ENCODE measurements around the gene TMEM217. TPM values are rescaled to one million over a fixed set of nuclear protein-coding genes. Genes with fewer than 3 reads are reported as not detected.
"Not testable (repeated sequence)": the region's sequence is repeated elsewhere in the genome, so short reads cannot be mapped to it uniquely, and the experiment has no call there.

Gene TMEM217
- total RNA-seq, 1 donor from 2014 or later: not detected

DNA sequence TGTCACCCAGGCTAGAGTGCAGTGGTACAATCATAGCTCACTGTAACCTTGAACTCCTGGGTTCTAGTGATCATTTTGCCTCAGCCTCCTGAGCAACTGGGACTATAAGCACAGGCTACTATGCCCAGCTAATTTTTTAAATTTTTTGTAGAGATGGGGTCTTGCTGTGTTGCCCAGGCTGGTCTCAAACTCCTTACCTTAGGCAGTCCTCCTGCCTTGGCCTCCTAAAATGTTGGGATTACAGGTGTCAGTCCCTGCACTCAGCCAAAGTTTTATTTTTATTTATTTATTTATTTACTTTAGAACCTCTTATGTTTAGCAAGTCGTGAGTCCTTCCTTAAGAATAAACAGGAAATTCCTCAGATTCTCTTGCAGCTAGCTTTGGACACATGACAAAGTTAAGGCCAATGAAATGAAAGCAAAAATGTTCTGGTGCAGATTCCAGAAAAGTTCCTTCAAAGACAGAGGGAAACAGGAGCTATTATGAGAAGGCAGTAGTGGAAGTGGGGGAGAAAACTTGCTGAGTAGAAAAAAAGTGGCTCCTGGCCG is 68.9 kb downstream of the TMEM217 start:
- Histone ChIP-seq H3K27me3 (no peaks in the 10 kb centered on the region), H3K27ac (no peak overlapping the region), H3K9me3 (no peaks in the 10 kb centered on the region), H3K36me3 (no peaks in the 10 kb centered on the region), H3K4me3 (no peak overlapping the region), H3K4me1 (peaks cover 5% of the 10 kb centered on the region)
- intact Hi-C loops (cut with DNase I): no loop called here
- no peak for DNase-seq (ENCODE audit: extremely low spot score in 2 of 2)
- TF ChIP-seq POLR2AphosphoS5 (IDR thresholded peaks at IDR 0.05; ENCODE audit: insufficient read depth in 1 of 2, low read depth in 1 of 2): no peak
- no peak for TF ChIP-seq POLR2A (IDR thresholded peaks at IDR 0.05)
- TF ChIP-seq, protein P1, sequence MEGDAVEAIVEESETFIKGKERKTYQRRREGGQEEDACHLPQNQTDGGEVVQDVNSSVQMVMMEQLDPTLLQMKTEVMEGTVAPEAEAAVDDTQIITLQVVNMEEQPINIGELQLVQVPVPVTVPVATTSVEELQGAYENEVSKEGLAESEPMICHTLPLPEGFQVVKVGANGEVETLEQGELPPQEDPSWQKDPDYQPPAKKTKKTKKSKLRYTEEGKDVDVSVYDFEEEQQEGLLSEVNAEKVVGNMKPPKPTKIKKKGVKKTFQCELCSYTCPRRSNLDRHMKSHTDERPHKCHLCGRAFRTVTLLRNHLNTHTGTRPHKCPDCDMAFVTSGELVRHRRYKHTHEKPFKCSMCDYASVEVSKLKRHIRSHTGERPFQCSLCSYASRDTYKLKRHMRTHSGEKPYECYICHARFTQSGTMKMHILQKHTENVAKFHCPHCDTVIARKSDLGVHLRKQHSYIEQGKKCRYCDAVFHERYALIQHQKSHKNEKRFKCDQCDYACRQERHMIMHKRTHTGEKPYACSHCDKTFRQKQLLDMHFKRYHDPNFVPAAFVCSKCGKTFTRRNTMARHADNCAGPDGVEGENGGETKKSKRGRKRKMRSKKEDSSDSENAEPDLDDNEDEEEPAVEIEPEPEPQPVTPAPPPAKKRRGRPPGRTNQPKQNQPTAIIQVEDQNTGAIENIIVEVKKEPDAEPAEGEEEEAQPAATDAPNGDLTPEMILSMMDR (IDR thresholded peaks at IDR 0.05): no peak

DNA sequence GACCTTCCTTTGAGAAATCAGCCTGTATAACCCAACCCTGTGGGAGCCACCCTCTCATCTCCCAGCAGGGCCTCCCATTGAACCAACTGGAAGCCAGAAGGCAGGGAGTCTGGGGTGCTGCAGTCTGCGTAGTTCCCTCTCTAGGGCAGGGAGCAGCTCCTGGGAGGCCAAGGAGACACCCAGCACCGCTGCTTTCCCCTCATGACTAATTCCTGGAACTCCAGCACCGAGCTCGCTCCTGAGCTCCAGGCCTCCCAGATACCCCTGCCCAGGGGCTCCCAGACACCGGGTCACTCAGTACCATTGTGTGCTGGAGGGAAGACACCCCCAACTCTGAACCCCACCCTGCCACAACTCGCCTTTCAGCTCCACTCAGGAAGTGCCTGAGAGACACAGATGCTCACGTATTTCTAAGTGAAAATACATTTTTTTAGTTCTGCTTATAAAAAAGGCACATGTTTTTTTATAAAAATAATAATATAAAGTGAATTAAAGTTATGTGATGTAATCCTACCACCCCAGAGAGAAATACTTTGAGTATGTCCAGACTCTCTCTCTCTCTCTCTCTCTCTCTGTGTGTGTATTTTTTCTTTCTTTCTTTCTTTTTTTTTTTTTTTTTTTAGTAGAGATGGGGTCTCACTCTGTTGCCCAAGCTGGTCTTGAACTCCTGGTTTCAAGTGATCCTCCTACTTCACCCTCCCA is 70.5 kb downstream of the TMEM217 start:
- no peak for DNase-seq (ENCODE audit: extremely low spot score in 2 of 2)
- H3K27me3 ChIP-seq: no peaks in the 10 kb centered on the region
- no peaks in the 10 kb centered on the region for H3K9me3 ChIP-seq
- H3K4me3 ChIP-seq: no peak overlapping the region
- no peak overlapping the region for H3K27ac ChIP-seq
- TF ChIP-seq, protein P1 (IDR thresholded peaks at IDR 0.05): no peak
- H3K36me3 ChIP-seq: no peaks in the 10 kb centered on the region
- peaks cover 18% of the 10 kb centered on the region for H3K4me1 ChIP-seq
- intact Hi-C loops (cut with DNase I): no loop called here

DNA sequence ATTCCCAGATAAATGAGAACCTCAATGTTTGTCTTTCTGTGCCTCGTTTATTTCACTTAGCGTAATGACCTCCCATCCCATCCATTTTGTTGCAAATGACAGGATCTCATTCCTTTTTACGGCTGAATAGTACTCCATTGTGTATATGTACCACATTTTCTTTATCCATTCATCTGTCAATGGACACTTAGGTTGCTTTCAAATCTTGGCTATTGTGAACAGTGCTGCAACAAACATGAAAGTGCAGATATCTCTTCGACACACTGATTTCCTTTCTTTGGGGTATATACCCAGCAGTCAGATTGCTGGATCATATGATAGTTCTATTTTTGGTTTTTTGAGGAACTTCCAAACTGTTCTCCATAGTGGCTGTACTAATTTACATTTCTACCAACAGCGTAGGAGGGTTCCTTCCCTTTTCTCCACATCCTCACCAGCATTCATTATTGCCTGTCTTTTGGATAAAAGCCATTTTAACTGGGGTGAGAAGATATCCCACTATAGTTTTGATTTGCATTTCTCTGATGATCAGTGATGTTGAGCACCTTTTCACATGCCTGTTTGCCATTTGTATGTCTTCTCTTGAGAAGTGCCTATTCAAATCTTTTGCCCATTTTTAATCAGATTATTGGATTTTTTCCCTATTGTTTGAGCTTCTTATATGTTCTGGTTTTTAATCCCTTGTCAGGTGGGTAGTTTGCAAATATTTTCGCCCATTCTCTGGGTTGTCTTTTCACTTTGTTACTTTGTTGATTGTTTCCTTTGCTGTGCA is 71.8 kb downstream of the TMEM217 start:
- H3K4me1 ChIP-seq: peaks cover 12% of the 10 kb centered on the region
- H3K9me3 ChIP-seq; H3K27ac ChIP-seq; intact Hi-C loops (cut with DNase I); H3K27me3 ChIP-seq; H3K36me3 ChIP-seq; DNase-seq (ENCODE audit: extremely low spot score in 2 of 2); H3K4me3 ChIP-seq: not testable (repeated sequence)

DNA sequence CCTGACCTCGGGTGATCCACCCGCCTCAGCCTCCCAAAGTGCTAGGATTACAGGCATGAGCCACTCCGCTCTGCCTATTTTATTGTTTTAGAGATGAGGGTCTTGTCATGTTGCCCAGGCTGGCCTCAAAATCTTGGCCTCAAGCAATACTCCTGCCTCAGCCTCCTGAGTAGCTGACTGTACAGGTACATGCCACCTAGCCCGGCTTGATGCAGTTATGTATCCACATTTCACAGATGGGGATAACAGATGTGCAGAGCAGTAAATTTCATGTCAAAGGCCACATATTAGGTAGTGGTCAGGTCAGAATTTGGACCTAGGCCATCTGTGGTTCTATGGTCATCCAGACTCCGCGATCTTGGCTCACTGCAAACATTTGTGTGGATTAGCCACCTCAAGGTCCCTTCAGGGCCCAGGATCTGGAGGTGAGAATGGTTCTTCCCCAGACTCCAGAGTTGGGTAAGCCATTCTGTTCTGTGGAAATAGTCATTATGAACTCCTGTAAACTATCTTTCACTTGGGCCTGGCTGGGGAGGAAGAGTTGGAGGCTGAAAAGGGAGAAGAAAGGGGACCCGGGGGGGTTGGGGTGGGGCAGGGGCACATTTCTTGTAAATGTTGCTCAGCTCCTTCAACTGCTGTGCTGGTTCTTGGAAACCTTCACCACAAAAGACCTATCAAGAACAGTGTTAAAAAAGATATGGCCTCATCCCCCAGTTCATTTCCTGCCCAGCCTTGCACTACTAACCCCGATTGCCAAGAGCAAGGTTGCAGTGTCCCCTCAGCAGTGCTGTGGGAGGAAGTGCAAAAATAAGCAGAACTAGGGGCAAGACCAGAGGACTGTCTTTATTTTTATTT is 75.0 kb downstream of the TMEM217 start:
- Histone ChIP-seq H3K27ac (no peak overlapping the region), H3K4me1 (peaks cover 12% of the 10 kb centered on the region), H3K36me3 (no peaks in the 10 kb centered on the region), H3K9me3 (no peaks in the 10 kb centered on the region), H3K4me3 (no peak overlapping the region), H3K27me3 (no peaks in the 10 kb centered on the region)
- intact Hi-C loops (cut with DNase I): no loop called here
- DNase-seq (ENCODE audit: extremely low spot score in 2 of 2): no peak
- no peak for TF ChIP-seq POLR2A (IDR thresholded peaks at IDR 0.05)

DNA sequence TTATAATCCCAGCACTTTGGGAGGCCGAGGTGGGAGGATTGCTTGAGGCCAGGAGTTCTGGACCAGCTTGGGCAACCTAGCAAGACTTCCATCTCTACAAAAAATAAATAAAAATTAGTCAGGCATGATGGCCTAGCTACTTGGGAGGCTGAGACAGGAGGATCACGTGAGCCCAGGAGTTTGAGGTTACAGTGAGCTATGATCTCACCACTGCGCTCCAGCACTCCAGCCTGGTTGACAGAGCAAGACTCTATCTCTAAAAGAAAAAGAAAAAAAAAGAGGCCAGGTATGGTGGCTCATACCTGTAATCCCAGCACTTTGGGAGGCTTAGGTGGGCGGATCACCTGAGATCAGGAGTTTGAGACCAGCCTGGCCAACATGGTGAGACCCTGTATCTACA is 77.3 kb downstream of the TMEM217 start:
- peaks cover 12% of the 10 kb centered on the region for H3K4me1 ChIP-seq
- H3K4me3 ChIP-seq; H3K36me3 ChIP-seq; intact Hi-C loops (cut with DNase I); DNase-seq (ENCODE audit: extremely low spot score in 2 of 2); H3K27me3 ChIP-seq; H3K9me3 ChIP-seq; H3K27ac ChIP-seq: not testable (repeated sequence)

DNA sequence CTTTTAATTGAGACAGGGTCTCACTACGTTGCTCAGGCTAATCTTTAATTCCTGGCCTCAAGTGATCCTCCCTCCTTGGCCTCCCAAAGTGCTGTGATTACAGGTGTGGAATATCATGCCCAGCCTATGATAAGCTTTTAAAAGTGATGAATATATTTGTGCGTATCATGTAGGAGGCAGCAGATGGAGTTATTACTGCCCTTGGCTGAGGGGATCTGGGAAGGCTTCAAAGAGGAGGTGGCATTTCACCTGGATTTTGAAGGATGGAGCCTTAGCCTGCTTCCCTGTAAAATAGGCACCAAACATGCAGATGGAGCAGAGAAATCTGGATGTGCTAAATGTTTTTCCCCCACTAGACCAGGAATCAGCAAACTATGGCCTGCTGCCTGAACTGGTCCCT is 77.9 kb downstream of the TMEM217 start:
- intact Hi-C loops (cut with DNase I): no loop called here
- no peak overlapping the region for H3K4me3 ChIP-seq
- H3K27ac ChIP-seq: no peak overlapping the region
- no peak for DNase-seq (ENCODE audit: extremely low spot score in 2 of 2)
- H3K36me3 ChIP-seq: peaks cover 0 to 4% of the 10 kb centered on the region in 2 donors
- peaks cover 12% of the 10 kb centered on the region for H3K4me1 ChIP-seq
- H3K9me3 ChIP-seq: no peaks in the 10 kb centered on the region
- H3K27me3 ChIP-seq: no peaks in the 10 kb centered on the region
- TF ChIP-seq POLR2AphosphoS5 (IDR thresholded peaks at IDR 0.05; ENCODE audit: insufficient read depth in 1 of 2, low read depth in 1 of 2) (no peak), POLR2A (IDR thresholded peaks at IDR 0.05) (no peak)
- TF ChIP-seq, protein P1 (IDR thresholded peaks at IDR 0.05): no peak
